ENCODE results near the gene RNF144B.
"Not testable (repeated sequence)": the region's sequence is repeated elsewhere in the genome, so short reads cannot be mapped to it uniquely, and the experiment has no call there.

Gene RNF144B

DNA sequence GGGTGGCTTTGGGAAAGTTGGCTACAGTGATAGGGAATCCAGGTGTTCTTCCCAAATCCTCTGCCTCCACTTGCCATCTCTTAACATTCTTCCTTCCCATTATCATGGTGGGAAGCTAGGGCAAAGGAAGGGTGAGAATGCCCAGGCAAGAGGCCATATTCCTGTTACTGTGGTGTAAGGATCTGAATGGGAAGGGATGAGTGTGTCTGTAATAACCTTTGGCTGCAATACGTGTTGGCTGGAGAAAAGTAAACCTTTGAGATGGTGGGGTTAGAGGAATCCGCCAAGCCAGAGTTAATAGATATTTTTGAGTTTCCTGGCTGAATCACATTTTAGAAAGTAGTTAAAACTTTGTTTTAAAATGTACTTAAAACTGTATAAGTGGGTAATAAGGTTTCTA, 45.9 kb downstream of the RNF144B start:
- in situ Hi-C loops (cut with HindIII; ENCODE audit: low sequenced_read_pairs) = no loop called here

DNA sequence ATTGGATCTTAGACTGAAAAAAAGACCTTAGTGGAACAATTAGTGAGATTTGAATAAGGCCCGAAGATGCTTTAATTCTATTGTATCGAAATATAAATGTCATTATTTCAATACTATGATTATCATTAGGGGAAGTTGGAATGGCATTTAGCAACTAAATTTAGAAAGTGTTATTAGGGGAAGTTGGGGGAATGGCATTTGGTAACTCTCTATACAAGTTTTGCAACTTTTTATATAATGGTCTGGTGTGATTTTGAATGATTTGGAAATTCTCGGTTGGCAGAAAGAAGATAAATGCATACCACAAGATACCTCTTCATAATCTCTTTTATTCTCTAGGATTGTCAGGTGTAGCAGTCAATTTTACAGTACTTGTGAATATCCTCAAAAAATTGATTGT, 49.2 kb downstream of the RNF144B start:
- in situ Hi-C loops (cut with HindIII; ENCODE audit: low sequenced_read_pairs) = no loop called here

DNA sequence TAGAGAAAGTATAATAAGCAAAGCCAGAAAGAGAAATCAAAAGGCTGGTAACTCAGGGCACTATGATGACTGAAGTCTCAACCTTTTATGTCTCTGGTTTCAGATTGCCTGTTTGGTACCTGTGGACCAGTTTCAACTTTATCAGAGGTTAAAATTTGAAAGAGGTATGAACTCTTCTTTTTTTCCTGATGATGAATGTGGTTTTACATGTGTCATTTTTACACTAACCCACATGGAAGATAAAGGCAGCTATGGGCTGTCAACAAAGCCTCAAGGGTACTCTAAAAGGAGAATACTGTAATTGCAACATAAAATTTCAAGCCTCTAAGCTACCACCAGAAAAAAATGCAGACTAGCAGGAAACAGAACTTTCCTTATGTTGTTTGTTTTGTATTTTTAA, 52.4 kb downstream of the RNF144B start:
- in situ Hi-C loops (cut with HindIII; ENCODE audit: low sequenced_read_pairs) = no loop called here

DNA sequence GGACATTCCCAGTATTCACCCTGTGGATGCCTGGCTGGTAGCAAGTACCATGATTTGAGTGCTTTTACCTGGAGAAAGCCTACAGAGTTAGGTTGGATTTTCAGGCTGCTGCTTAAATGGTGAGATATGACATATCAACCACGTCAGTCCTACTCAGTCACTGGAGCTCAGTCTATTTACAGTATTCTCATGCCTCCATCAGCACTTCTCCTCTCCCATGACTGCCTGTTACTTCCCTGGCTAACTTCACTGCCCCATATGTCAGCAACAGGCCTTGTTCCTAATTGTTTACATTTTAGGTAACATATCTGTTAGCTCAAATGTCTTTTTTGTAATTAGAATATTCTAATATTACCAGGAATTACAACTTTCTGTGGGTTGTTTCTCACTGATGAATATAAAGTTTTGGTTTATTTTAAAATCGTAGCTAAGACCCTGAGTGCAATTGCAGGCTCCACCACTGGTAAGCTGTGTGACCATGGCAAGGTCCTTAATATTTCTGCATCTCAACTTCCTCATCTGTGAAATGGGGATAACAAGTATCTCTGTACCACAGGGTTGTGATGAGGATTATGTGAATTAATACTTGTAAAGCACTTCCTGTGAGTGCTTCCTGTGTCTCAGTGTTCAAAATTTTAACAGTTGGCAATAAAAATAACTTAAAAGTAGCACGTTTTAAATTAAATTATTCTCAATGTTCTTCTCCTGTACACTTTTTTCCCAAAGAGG, 54.3 kb downstream of the RNF144B start:
- in situ Hi-C loops (cut with HindIII; ENCODE audit: low sequenced_read_pairs) = no loop called here

DNA sequence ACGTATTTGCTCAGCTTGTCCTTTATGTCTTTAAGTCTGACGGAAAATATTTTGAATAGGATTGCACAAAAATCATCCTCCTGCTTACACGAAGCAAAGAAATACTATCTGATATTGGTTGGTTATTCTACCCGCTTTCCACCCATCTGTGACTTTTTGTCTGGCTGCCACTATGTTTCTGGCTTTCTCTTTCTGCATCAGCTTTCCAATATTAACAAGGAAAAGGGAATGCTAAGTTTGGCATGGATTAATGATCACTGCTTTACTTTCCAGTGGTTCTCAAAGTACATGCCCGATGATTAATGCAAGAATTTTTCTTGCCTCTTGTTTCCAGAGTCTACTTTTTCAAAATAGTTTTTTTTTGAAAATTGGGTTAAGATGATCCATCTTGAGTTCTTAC, 57.0 kb downstream of the RNF144B start:
- in situ Hi-C loops (cut with HindIII; ENCODE audit: low sequenced_read_pairs) = no loop called here

DNA sequence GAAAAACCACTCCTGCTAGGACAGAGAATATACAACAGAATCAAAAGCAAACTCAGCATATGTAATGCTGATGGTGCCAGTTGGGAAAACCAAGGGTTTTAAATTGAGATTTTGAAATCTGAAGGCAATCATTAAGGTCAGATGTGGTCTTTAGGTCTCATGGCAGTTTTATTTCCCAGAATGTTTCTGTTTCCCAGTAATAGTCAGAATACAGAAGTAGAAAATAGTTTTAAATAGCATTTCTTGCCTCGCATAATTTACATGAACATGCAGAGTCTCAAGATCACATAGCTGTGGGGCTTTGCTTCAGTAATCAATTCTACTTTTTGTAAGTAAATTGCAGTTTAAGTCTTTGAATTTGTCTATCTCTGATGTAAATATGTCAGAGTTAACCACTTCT, 58.1 kb downstream of the RNF144B start:
- in situ Hi-C loops (cut with HindIII; ENCODE audit: low sequenced_read_pairs) = no loop called here

DNA sequence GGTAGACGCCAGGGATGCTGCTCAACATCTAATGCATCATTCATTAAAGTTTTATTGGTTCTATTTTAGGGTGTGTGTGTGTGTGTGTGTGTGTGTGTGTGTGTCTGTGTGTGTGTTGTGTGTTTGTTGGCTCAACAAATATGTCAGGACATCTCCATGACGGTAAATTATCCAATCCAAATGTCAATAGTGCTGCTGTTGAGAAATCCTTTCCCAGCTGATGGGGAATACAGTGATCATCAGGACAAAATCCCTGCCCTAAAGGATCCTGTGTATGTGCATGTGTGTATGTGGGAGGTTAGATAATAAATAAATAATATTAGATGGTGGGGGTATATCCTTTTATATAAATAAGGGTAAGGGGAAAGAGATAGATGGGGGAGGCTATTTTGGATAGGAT, 59.6 kb downstream of the RNF144B start:
- in situ Hi-C loops (cut with HindIII; ENCODE audit: low sequenced_read_pairs) = no loop called here

DNA sequence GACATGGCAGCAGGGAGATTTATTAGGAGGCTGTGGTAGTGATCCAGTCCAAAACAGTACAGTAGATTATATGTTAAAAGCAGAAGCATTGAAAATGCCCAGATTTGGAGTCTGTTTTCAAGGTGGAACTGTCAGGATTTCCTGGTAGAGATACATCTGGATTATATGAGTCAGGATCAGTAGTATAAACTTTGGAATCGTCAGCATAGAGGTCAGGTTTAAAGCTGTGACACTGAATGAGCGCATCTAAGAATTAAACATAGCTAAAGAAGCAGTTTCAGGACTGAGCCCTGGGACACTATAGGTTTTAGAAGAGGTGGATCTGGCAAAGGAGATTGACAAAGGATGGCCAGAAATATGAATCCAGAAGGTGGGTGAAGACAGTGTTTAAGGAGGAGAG, 60.4 kb downstream of the RNF144B start:
- in situ Hi-C loops (cut with HindIII; ENCODE audit: low sequenced_read_pairs) = no loop called here

DNA sequence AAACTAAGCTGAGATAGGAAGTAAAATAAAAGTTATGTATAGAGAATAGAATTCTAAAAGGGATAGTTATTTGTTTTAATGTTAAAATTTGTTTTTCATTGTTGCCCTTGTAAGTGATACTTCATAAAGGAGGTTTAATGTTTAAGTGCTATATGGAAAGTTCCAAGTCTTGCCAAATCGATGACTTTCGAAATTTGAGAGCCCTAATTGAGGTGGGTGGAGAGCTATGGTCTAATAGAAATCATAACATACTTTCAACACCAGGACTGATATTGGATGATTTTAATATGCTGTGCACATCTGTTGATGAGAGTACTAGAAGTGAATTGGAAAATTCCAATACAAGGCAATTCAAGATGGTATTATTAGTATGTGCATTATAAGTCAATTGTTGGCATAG, 64.6 kb downstream of the RNF144B start:
- in situ Hi-C loops (cut with HindIII; ENCODE audit: low sequenced_read_pairs) = no loop called here

DNA sequence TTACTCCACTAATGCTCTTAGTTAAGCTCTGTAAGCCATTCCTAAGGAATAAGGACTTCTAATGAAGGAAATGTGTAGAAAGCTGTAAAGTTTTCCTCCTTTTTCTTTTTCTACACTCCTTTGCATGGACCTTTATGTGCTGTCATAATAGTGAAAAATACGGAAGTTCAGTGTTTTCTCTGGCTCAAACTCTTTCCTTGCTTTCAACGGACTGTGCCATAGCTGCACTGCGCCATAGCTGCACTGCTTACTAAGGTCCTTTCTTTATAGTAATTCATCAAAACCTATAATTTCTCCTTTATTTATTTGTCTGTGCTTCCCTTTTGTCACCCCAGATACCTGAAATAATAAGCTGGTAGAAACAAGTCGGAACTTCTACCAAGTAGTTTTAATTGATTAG, 67.3 kb downstream of the RNF144B start:
- in situ Hi-C loops (cut with HindIII; ENCODE audit: low sequenced_read_pairs) = no loop called here

DNA sequence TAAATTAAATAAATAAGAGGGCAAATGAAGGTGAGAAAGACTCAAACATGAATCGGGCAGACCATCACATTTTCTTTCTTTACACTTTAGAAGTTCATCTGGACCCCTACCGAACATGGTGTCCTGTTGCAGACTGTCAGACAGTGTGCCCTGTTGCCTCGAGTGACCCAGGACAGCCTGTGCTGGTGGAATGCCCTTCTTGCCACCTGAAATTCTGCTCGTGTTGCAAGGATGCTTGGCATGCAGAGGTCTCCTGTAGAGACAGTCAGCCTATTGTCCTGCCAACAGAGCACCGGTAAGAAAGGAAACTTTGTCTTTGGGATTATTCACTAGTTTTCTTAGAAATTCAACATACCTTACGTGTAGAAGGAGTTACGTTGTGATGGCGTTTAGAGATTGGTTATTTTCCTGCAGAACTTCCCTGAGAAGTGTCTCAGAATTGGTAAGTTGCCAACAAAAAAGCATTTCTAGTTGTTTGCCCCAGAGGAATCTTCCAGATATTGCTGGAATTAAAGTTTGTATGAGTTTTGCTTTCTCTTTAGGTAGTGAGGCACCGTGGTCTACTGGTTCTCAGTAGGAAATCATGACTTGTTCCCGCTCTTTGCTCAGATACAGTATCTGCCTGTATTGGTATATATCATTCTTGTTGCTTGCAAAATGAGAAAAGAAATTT, 70.1 kb downstream of the RNF144B start:
- in situ Hi-C loops (cut with HindIII; ENCODE audit: low sequenced_read_pairs) = no loop called here

DNA sequence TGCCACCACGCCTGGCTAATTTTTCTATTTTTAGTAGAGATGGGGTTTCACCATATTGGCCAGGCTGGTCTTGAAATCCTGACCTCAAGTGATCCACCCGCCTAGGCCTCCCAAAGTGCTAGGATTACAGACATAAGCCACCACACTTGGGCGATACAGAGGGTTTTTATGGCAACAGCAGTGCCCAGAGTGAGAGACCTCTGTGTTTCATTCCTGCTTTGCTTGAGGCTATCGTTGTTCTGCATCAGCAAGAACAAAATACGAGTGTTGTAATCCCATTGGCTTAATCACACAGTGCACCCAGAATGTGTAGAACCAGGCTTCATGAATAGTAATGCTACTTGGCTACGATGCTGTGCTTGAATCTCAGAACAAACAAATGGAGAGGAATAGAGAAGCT, 70.9 kb downstream of the RNF144B start:
- in situ Hi-C loops (cut with HindIII; ENCODE audit: low sequenced_read_pairs) = not testable (repeated sequence)

DNA sequence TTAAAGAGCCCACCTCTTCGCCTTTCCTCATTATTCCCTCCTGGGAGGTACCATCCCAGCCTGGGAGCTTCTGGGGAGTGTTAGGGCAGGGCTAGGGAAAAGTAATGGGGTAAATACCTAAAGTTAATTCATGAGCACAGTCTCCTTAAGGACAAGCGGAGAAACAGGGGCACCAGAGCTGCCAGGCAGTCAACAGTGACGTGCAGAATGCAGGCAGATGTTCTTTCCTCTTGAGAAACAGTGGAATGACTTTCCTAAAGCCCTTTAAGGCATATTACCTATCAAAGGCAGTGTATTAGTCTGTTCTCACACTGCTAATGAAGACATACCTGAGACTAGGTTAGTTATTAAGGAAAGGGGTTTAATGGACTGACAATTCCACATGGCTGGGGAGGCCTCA, 76.3 kb downstream of the RNF144B start:
- in situ Hi-C loops (cut with HindIII; ENCODE audit: low sequenced_read_pairs) = no loop called here

DNA sequence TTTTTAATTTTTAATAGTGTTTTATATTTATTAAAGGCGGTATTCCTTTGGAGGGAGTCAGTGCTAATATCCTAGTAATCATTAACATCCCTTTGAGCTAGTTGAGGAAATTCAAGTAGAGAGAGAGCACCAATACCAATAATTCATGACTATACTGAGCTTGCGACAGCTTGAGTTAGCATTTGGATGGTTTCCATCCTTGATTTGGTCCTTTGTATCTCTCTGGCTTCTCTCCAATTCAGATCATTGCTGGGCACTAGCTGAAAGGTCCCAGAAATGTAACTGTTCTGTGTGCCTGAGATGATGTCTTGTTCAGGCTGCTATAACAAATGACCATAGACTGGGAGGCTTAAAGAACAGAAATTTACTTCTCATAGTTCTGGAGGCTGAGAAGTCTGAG, 77.0 kb downstream of the RNF144B start:
- in situ Hi-C loops (cut with HindIII; ENCODE audit: low sequenced_read_pairs) = no loop called here

DNA sequence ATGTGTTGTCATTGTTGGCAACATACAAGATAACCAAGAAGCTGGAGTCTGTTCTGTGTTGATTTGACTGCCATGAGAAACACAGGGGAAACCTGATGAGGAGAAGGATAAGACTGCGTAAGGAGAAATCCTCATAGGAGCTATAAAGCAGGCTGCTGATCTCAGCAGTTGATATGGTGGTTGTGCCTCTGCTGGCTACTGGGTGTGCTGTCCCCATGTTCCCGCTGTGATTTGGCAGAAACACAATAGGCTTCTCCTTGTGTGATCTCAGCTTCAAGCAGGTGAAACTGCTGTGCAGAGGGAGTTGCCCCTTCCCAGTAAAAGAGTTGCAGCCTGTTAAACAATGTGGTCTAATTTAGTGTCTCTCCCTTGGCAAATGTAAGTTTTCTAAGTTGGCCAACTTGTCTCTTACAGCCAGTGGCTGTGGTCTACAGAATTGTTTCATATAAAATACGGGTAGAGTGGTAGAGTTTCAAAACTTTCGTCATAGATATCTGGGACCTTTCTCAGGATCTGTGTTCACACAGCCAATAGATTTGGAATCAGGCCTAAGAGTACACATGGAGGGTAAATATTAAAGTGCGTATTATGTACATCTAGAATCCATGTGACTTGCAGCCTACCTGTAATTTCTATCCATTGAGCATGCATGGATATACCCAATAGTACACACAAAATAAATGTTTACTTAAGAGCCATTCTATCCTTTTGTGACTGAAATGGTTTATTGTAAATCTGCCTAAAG, 78.4 kb downstream of the RNF144B start:
- in situ Hi-C loops (cut with HindIII; ENCODE audit: low sequenced_read_pairs) = no loop called here

DNA sequence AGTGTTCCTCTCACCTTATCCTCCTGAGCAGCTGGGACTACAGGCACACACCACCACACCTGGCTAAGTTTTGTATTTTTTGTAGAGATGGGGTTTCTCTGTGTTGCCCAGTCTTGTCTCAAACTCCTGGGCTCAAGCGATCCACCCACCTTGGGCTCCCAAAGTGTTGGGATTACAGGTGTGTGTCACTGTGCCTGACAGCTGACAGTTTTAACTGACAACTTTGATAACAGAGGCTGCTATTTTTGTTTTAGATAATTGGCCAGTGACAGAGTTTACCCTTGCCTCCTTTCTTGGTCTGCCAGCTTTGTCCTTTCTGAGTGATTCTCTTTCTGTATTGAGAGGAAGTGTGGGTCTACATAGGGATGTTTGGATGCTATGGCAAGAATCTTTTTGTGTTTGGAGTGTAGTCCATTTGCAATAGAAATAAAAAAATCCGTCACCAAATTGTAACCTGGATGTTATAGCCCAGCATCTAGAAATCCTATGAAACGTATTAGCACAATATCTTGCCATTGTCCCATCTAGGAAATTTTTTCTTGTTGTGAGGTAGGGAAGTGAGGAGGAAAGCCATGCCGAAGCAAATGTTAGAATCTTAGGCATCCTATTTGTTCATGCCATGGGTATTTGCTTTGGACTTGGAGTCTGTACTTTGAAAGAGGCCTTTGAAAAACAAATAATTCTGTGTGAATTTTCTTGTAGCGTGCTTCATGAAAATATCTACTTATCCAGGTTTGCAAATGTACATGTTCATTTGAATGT, 80.8 kb downstream of the RNF144B start:
- in situ Hi-C loops (cut with HindIII; ENCODE audit: low sequenced_read_pairs) = no loop called here

DNA sequence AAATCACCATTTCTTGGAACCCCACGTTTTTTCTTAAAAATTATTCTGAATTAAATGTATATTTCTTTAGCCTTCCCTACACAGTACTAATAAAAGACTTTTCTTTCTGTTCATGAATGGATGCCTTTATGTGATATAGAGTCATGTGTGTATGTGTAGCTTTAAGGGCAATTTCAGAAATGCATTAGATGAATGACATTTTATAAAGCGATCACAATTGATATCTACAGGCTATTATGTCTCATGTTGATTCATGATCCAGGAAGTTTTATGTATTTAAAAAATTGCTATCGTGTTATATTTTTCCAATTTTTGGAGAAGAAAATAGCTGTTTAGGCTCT, 81.3 kb downstream of the RNF144B start:
- in situ Hi-C loops (cut with HindIII; ENCODE audit: low sequenced_read_pairs) = no loop called here

DNA sequence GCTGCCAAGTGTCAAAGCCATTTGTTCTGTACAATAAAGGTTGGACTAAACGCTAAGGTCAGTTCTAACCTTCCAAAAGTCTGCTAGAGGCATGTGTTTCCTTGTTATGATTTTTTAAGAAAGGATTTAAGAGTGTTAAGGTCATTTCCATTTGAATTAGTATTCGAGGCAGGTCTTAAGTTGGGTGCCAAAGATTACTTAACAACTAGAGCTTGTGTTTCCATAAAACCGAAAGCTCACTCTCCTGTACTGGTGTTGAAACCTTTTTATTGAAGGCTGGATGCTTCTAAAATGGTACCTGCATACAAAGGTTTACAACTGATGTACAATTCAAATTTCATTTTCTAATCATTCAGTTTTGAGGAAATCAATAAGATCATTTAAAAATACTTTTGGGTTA, 82.4 kb downstream of the RNF144B start:
- in situ Hi-C loops (cut with HindIII; ENCODE audit: low sequenced_read_pairs) = no loop called here

DNA sequence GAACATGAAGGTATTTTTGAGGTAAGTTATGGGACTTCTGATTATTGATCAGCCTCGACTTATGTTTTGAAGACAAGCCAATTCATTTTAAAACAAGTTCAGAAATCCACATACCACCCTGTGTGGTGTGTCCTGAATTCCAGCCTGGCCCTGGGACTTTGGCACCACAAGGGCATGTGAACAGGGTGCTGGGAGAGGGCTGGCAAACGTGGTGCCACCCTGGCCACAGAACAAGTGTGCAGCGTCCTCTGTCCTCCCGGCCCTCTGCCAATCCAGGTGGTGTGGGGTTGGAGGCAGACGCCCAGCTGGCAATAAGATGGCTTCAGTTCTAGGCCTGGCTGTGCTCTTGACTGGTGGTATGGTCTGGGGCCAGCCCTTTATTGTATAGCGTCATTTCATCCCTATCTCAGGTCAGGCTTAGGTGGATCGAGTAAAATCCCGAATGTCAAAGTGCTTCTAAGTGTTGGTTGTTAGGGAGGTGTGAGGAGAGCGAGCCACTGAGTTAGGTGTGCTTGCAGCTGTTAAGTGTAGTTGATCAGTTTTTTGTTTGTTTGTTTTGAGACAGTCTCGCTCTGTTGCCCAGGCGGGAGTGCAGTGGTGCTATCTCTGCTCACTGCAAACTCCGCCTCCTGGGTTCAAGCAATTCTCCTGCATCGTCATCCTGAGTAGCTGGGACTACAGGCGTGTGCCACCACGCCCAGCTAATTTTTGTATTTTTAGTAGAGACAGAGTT, 84.2 kb downstream of the RNF144B start:
- in situ Hi-C loops (cut with HindIII; ENCODE audit: low sequenced_read_pairs) = no loop called here

DNA sequence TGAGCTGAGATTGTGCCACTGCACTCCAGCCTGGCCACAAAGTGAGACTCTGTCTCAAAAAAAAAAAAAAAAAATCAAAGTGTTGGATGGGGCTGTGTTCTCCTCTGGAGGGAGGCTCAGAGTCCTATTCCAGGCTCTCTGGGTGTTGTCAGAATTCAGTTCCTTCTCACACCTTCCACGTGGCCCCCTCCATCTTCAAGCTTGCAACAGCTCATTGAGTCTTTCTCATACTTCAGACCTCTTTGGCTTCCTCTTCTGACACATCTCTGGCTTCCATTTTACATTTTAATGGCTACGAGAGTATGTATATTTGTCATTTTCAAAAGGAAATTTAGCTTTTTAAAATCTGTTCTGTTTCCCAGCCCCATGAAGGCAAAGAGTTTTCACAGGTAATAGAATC, 85.8 kb downstream of the RNF144B start:
- in situ Hi-C loops (cut with HindIII; ENCODE audit: low sequenced_read_pairs) = no loop called here

DNA sequence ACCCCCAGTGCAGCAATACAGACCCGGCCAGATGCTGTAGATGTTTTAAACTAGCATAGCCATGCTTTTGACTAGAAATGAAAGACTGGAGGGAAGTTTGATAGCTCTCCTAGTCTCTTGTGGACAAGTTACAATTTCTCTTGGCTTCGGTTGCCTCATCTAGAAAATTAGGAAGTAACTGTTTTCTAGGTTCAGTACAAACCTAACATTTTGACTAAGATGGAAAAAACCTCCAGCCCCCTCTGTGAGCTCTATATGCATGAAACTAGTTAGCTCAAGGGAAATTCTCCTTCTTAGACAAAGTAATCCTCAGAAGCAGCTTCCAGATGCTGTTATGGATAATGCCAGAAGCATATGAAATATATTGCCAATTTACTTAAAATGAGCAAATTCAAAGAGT, 86.6 kb downstream of the RNF144B start:
- in situ Hi-C loops (cut with HindIII; ENCODE audit: low sequenced_read_pairs) = no loop called here

Data from DLD1 (cell line).